Naive thymus-derived CD4-positive, alpha-beta T cell (primary cell): Measurements from ENCODE around the gene PABPN1L. TPM values are rescaled to one million over a fixed set of nuclear protein-coding genes. Genes with fewer than 3 reads are reported as not detected.

Source experiments
- ATAC-seq: fragments of 150-1000 bp; cut with Tn5 transposase; 2 replicates; pipeline ENCODE4 v1.10.0; 2021; ENCODE audit warnings: mild to moderate bottlenecking, moderate library complexity
- CTCF ChIA-PET: fragments of 350-600 bp; sonication (Branson Sonifier 250); formaldehyde crosslinking; loops from one replicate; lab custom pipeline; 2021; ENCODE audit warnings: antibody characterized with exemption; lab: Charles Lee
- POLR2A ChIA-PET: fragments of 350-600 bp; sonication (Branson Sonifier 250); formaldehyde crosslinking; loops from one replicate; lab custom pipeline; 2021; ENCODE audit warnings: antibody characterized with exemption, inconsistent platforms; lab: Charles Lee
- DNase-seq, 9 donors: peaks; one replicate each; pipeline versions ENCODE4 v3.0.0 to v3.0.0-alpha.2; 2020 to 2022; ENCODE audit warnings: mixed read lengths in 1 of 9
- H3K27ac ChIP-seq: one replicate; pipeline ENCODE4 v1.7.0; 2013; ENCODE audit warnings: mild to moderate bottlenecking, low read depth, low read length, moderate library complexity
- H3K27me3 ChIP-seq, 2 donors: one replicate each; pipeline ENCODE4 v1.7.0; 2013; ENCODE audit warnings: low read length in 2 of 2, mild to moderate bottlenecking in 2 of 2, moderate library complexity in 2 of 2; ENCODE audit not compliant: control insufficient read depth in 2 of 2, insufficient read depth in 2 of 2
- H3K36me3 ChIP-seq, 3 experiments: 1 replicate in 2 of 3; 2 replicates in 1 of 3; pipeline ENCODE4 v1.7.0; 2013; ENCODE audit warnings: low read length in 3 of 3, mild to moderate bottlenecking in 3 of 3, moderate library complexity in 1 of 3; ENCODE audit not compliant: insufficient read depth in 3 of 3, control insufficient read depth in 2 of 3
- H3K4me1 ChIP-seq, 2 donors: one replicate each; pipeline ENCODE4 v1.7.0; 2013; ENCODE audit warnings: low read length in 2 of 2, mild to moderate bottlenecking in 2 of 2, moderate library complexity in 1 of 2; ENCODE audit not compliant: control insufficient read depth in 2 of 2, insufficient read depth in 2 of 2
- H3K4me3 ChIP-seq: 2 replicates; pipeline ENCODE4 v1.7.0; 2013; ENCODE audit warnings: mild to moderate bottlenecking, low read length
- H3K9me3 ChIP-seq, 3 experiments: 1 replicate in 2 of 3; 2 replicates in 1 of 3; pipeline ENCODE4 v1.7.0; 2013; ENCODE audit warnings: low read length in 3 of 3; ENCODE audit not compliant: control insufficient read depth in 2 of 3
- H3K27ac Mint-ChIP-seq, 9 donors: one replicate each; pipeline ENCODE4 v1.8.0; 2020 to 2022; ENCODE audit warnings: mixed read lengths in 9 of 9, mild to moderate bottlenecking in 8 of 9, moderate library complexity in 5 of 9, inconsistent platforms in 2 of 9
- H3K27me3 Mint-ChIP-seq, 5 donors: one replicate each; pipeline ENCODE4 v1.8.0; 2021 to 2022; ENCODE audit warnings: mixed read lengths in 5 of 5, mild to moderate bottlenecking in 1 of 5
- H3K36me3 Mint-ChIP-seq, 5 donors: one replicate each; pipeline ENCODE4 v1.8.0; 2020 to 2022; ENCODE audit warnings: mixed read lengths in 5 of 5, mild to moderate bottlenecking in 3 of 5, inconsistent platforms in 1 of 5
- H3K4me1 Mint-ChIP-seq, 7 donors: one replicate each; pipeline ENCODE4 v1.8.0; 2020 to 2022; ENCODE audit warnings: mixed read lengths in 7 of 7, mild to moderate bottlenecking in 3 of 7, inconsistent platforms in 1 of 7
- H3K4me3 Mint-ChIP-seq, 10 donors: one replicate each; pipeline ENCODE4 v1.8.0; 2020 to 2022; ENCODE audit warnings: mild to moderate bottlenecking in 10 of 10, mixed read lengths in 10 of 10, moderate library complexity in 6 of 10, inconsistent platforms in 2 of 10
- H3K9me3 Mint-ChIP-seq, 11 donors: one replicate each; pipeline ENCODE4 v1.8.0; 2020 to 2022; ENCODE audit warnings: mixed read lengths in 11 of 11, mild to moderate bottlenecking in 4 of 11, inconsistent platforms in 1 of 11, moderate library complexity in 1 of 11
- intact Hi-C, 2 donors: fragments of 100-400 bp; cut with micrococcal nuclease; formaldehyde crosslinking; loops; one replicate each; pipeline ENCODE4 v1.15.1; 2023
- polyA plus RNA-seq, 2 donors: library from polyadenylated mRNA; unstranded; fragments of 300-500 nt; fragmentation: Illumina TruSeq; gene quantifications; one replicate each; pipeline ENCODE4 v1.2.3, GENCODE V29; 2021
- total RNA-seq, 6 experiments: library from RNA in 5 of 6; stranded (reverse) in 5 of 6; gene quantifications; 1 replicate in 5 of 6; 2 replicates in 1 of 6; pipeline ENCODE4 v1.2.3 and lab custom pipeline; 2021 to 2026

The PABPN1L gene
- total and polyA plus RNA-seq, 7 experiments from 2014 or later = not detected

DNA sequence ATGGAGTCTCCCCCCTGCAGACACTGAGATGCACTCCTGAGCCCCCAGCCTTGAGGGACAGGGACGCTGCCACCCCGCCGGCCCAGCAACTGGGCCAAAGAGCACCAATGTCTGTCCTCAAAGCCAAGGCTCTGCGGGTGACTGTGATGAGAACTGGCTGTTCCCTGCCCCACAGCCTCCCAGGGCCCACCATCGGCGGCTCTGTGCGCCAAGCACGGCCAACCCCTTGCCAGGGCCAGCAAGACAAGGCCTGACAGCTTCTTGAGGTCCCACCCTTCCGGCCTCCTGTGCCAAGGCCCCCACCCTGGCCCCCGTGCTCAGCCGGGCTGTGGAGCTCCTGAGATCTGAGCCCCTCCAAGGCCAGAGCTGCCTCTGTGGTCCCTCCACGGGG lies 34.2 kb upstream of the PABPN1L start:
- H3K36me3 ChIP-seq = no peaks in the 10 kb centered on the region
- no peaks in the 10 kb centered on the region for H3K4me1 Mint-ChIP-seq
- H3K9me3 ChIP-seq = no peaks in the 10 kb centered on the region
- ChIA-PET CTCF (no interaction called here), POLR2A (no interaction called here)
- no peaks in the 10 kb centered on the region for H3K27me3 Mint-ChIP-seq
- no peak for DNase-seq
- no peak overlapping the region for H3K27ac ChIP-seq
- H3K4me3 Mint-ChIP-seq = no peak overlapping the region
- H3K36me3 Mint-ChIP-seq = no peaks in the 10 kb centered on the region
- H3K27ac Mint-ChIP-seq = no peak overlapping the region
- intact Hi-C loops = no loop called here
- no peaks in the 10 kb centered on the region for H3K9me3 Mint-ChIP-seq
- H3K4me1 ChIP-seq = no peaks in the 10 kb centered on the region
- ATAC-seq = no peak
- no peak overlapping the region for H3K4me3 ChIP-seq
- H3K27me3 ChIP-seq = no peaks in the 10 kb centered on the region

DNA sequence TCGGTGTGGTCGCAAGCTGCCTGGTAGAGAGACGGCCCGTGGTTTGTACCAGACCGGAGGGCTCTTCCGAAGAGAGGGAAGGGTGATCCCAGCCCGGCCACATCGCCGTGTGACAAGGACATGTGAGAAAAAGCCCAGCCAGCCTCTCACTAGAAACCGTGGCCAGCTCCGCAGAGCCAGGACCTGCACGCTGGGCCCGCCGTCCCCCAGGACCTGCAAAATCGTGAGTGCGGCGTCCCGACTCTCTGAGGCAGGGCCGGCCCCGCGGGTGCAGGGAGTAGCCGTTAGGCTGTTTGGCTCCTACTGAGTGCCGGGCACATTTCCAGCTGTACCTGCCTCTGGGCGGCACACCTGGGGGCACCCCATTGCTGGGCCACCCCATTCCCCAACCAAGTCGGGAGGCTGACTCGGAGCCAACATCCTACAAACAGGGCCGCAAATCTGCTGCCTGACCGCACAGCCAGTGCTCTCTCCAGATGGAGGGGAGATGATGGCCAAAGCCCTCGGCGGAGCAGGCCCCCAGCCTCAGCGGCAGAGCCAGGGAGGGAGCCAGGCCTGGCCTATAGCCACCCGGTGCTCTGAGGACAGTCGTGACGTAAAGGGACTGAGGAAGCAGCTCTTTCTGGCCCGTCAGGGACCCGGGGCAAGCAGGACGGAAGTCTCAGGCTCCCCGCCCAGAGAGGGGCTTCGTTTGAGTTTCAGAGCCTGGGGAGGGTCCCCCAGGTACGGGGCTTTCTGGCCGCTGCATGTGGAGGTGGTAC lies 33.6 kb upstream of the PABPN1L start:
- intact Hi-C loops = no loop called here
- no peaks in the 10 kb centered on the region for H3K9me3 ChIP-seq
- H3K36me3 Mint-ChIP-seq = no peaks in the 10 kb centered on the region
- no peak overlapping the region for H3K4me3 Mint-ChIP-seq
- POLR2A ChIA-PET = no interaction called here
- DNase-seq (no peak), ATAC-seq (no peak)
- H3K27me3 ChIP-seq = no peaks in the 10 kb centered on the region
- H3K27ac ChIP-seq = no peak overlapping the region
- CTCF ChIA-PET = no interaction called here
- H3K27me3 Mint-ChIP-seq = no peaks in the 10 kb centered on the region
- no peaks in the 10 kb centered on the region for H3K4me1 ChIP-seq
- H3K9me3 Mint-ChIP-seq = no peaks in the 10 kb centered on the region
- H3K4me3 ChIP-seq = no peak overlapping the region
- no peaks in the 10 kb centered on the region for H3K36me3 ChIP-seq
- H3K4me1 Mint-ChIP-seq = no peaks in the 10 kb centered on the region
- no peak overlapping the region for H3K27ac Mint-ChIP-seq

GRCh38 chr16:88897696-88898425 lies 31.4 kb upstream of the PABPN1L start:
- H3K27ac Mint-ChIP-seq = no peak overlapping the region
- H3K36me3 Mint-ChIP-seq = no peaks in the 10 kb centered on the region
- H3K4me1 ChIP-seq = no peaks in the 10 kb centered on the region
- no peak for DNase-seq
- H3K9me3 Mint-ChIP-seq = no peaks in the 10 kb centered on the region
- ChIA-PET CTCF (no interaction called here), POLR2A (no interaction called here)
- no peaks in the 10 kb centered on the region for H3K9me3 ChIP-seq
- no peaks in the 10 kb centered on the region for H3K27me3 Mint-ChIP-seq
- no peak overlapping the region for H3K4me3 ChIP-seq
- H3K36me3 ChIP-seq = no peaks in the 10 kb centered on the region
- H3K4me1 Mint-ChIP-seq = no peaks in the 10 kb centered on the region
- intact Hi-C loops = no loop called here
- no peak overlapping the region for H3K4me3 Mint-ChIP-seq
- H3K27ac ChIP-seq = no peak overlapping the region
- ATAC-seq = no peak
- no peaks in the 10 kb centered on the region for H3K27me3 ChIP-seq

DNA sequence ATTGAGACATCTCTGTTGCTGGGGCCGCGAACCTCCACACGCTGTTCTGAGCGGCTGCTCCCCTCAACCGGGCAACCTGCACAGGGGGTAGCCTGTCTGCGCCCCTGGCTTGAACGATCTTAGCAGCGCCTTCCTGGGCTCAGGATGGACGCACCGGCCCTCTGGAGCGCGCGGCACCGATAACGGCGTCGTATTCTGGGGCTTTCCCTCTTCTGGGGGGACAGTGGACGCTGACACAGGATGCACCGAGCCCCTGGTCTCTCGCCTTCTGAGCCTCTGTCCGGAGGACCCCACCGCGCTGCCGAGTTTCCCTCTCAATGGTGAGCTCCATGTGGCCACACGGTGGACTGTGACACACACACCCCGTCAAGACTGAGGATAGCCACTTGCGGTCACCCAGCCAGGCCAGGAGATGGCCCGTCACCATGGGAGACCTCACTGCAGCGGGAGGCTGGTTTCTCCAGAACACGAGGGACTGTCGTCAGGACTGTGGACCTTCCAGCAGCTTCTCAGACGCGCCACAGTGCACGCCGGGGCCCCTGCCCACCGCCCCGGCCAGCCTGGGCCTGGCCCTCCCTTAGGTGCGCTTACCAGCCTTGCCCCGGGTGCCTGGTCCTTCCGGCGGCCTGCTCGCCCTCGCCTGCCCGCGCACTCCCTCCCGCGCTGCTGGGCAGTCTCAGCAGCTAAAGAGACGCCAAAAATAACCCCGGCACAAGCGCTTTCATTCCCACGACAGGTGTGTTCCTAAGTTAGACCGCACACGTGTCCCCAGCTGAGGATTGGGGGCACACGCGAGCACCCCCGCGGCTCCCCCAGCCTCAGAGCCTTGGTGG lies 30.0 kb upstream of the PABPN1L start:
- no peak overlapping the region for H3K27ac Mint-ChIP-seq
- no peak overlapping the region for H3K4me3 ChIP-seq
- CTCF ChIA-PET = no interaction called here
- H3K4me3 Mint-ChIP-seq = no peak overlapping the region
- POLR2A ChIA-PET = no interaction called here
- no peaks in the 10 kb centered on the region for H3K4me1 ChIP-seq
- no peaks in the 10 kb centered on the region for H3K4me1 Mint-ChIP-seq
- H3K27ac ChIP-seq = no peak overlapping the region
- no peaks in the 10 kb centered on the region for H3K9me3 ChIP-seq
- H3K27me3 ChIP-seq = no peaks in the 10 kb centered on the region
- no peaks in the 10 kb centered on the region for H3K9me3 Mint-ChIP-seq
- DNase-seq = no peak
- H3K36me3 Mint-ChIP-seq = no peaks in the 10 kb centered on the region
- no peak for ATAC-seq
- intact Hi-C loops = no loop called here
- H3K27me3 Mint-ChIP-seq = no peaks in the 10 kb centered on the region
- H3K36me3 ChIP-seq = no peaks in the 10 kb centered on the region

DNA sequence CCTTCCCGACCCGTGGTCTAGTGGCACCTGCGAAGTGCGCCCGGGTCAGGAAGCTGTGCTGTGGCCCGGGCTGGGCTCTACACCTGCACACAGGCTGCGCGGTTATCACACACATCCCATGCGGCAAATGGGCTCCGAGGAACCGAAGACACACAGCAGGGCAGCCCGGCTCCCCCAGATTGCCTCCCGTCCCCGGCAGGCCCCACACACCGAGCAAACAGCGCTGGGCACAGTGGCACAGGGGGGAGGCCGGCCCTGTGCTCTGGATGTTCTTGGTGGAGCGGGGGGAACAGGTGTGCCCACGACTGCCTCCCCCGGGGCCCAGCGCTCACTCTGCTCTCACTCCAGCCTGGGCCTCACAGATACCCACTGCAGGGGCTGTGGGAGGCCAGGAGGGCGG lies 28.9 kb upstream of the PABPN1L start:
- Histone ChIP-seq H3K36me3 (no peaks in the 10 kb centered on the region), H3K4me1 (no peaks in the 10 kb centered on the region), H3K9me3 (no peaks in the 10 kb centered on the region), H3K27me3 (no peaks in the 10 kb centered on the region), H3K27ac (no peak overlapping the region), H3K4me3 (no peak overlapping the region)
- Mint-ChIP-seq H3K27ac (no peak overlapping the region), H3K36me3 (no peaks in the 10 kb centered on the region), H3K4me1 (no peaks in the 10 kb centered on the region), H3K27me3 (no peaks in the 10 kb centered on the region), H3K4me3 (no peak overlapping the region), H3K9me3 (no peaks in the 10 kb centered on the region)
- ATAC-seq = no peak
- CTCF ChIA-PET = no interaction called here
- POLR2A ChIA-PET = no interaction called here
- no peak for DNase-seq
- intact Hi-C loops = no loop called here

GRCh38 chr16:88894681-88895300 lies 28.3 kb upstream of the PABPN1L start:
- no peak overlapping the region for H3K4me3 Mint-ChIP-seq
- ATAC-seq = no peak
- H3K36me3 ChIP-seq = no peaks in the 10 kb centered on the region

More at GRCh38 chr16:88894681-88895300, 28.3 kb upstream of the PABPN1L start:
- Histone ChIP-seq H3K9me3 (no peaks in the 10 kb centered on the region), H3K27ac (no peak overlapping the region), H3K4me1 (no peaks in the 10 kb centered on the region), H3K27me3 (no peaks in the 10 kb centered on the region), H3K4me3 (no peak overlapping the region)
- DNase-seq = no peak
- Mint-ChIP-seq H3K9me3 (peaks cover 0 to 1% (median 0%) of the 10 kb centered on the region in 11 donors), H3K4me1 (no peaks in the 10 kb centered on the region), H3K36me3 (no peaks in the 10 kb centered on the region), H3K27me3 (no peaks in the 10 kb centered on the region), H3K27ac (no peak overlapping the region)
- ChIA-PET CTCF (no interaction called here), POLR2A (no interaction called here)
- intact Hi-C loops = no loop called here
